HepG2 (cell line): ENCODE data around the gene GHR. TPM values are rescaled to one million over a fixed set of nuclear protein-coding genes. Genes with fewer than 3 reads are reported as not detected.

ENCODE experiments used
- ATAC-seq: fragments of 200-7000 bp; cut with Tn5 transposase; 3 replicates; pipeline ENCODE4 v1.9.1; 2020; ENCODE audit warnings: mild to moderate bottlenecking, moderate library complexity
- BruUV-seq: library from RNA; stranded (reverse); fragments of 400-500 nt; replicated peaks from 2 replicates; lab custom pipeline; 2021; lab: Mats Ljungman, UMichigan
- CTCF ChIA-PET: fragments of 300-600 bp; formaldehyde crosslinking; extraction: SDS; loops from one replicate; lab custom pipeline; 2021; ENCODE audit warnings: low total read pairs, inconsistent platforms, low intra/inter-chr PET ratio; lab: Yijun Ruan, JAX
- POLR2A ChIA-PET: fragments of 350-600 bp; sonication (Branson Sonifier 250); formaldehyde crosslinking; loops from one replicate; lab custom pipeline; 2020; ENCODE audit warnings: antibody characterized with exemption, inconsistent platforms; lab: Yijun Ruan, JAX
- DNase-seq: peaks from one replicate; pipeline ENCODE4 v3.0.0-alpha.2; 2015; ENCODE audit warnings: low spot score
- FAIRE-seq: peaks from 3 replicates; lab custom pipeline; 2011; peaks lifted over from hg19 to GRCh38; lab: Jason Lieb, UNC
- H2AFZ ChIP-seq: one replicate; pipeline ENCODE4 v1.6.1; 2011; ENCODE audit warnings: low read length, inconsistent platforms
- H3K27ac ChIP-seq: fragments of 300-600 bp; 3 replicates; pipeline ENCODE4 v1.8.0; 2011; ENCODE audit warnings: mixed run types, mild to moderate bottlenecking, mixed read lengths, low read length, inconsistent platforms; ENCODE audit not compliant: insufficient read depth; ENCODE audit errors: extremely low read length
- H3K27me3 ChIP-seq, 2 experiments: fragments of 200-600 bp in 1 of 2; 2 replicates in 1 of 2; 3 replicates in 1 of 2; pipeline versions ENCODE4 v1.6.0 to v1.8.0; 2011; ENCODE audit warnings: low read length in 2 of 2, mild to moderate bottlenecking in 2 of 2, moderate library complexity in 2 of 2, inconsistent platforms in 1 of 2; ENCODE audit not compliant: insufficient read depth in 2 of 2, control insufficient read depth in 1 of 2
- H3K36me3 ChIP-seq, 2 experiments: fragments of 200-600 bp in 1 of 2; replicated peaks in 1 of 2; 2 replicates in 1 of 2; 3 replicates in 1 of 2; pipeline versions ENCODE4 v1.5.1 to v1.8.0; 2011; ENCODE audit warnings: low read length in 2 of 2, inconsistent platforms in 1 of 2; ENCODE audit not compliant: insufficient read depth in 2 of 2, control insufficient read depth in 1 of 2
- H3K4me1 ChIP-seq: 2 replicates; pipeline ENCODE4 v1.5.1; 2012; ENCODE audit warnings: low read length, inconsistent platforms; ENCODE audit not compliant: insufficient read depth
- H3K4me2 ChIP-seq: 2 replicates; pipeline ENCODE4 v1.6.0; 2011; ENCODE audit warnings: low read depth, low read length, inconsistent platforms
- H3K4me3 ChIP-seq, 3 experiments: fragments of 200-600 bp in 1 of 3; sonication (generic), shearing (Covaris generic) in 1 of 3; replicated peaks in 1 of 3; 2 replicates each; pipeline ENCODE4 v1.5.1; 2011 to 2016; ENCODE audit warnings: low read length in 3 of 3, inconsistent platforms in 2 of 3, low read depth in 2 of 3, mild to moderate bottlenecking in 2 of 3, control low read depth in 1 of 3, mixed read lengths in 1 of 3; ENCODE audit not compliant: insufficient read depth in 1 of 3
- H3K79me2 ChIP-seq: one replicate; pipeline ENCODE4 v1.6.1; 2011; ENCODE audit warnings: low read length, inconsistent platforms; ENCODE audit not compliant: insufficient read depth
- H3K9ac ChIP-seq: 2 replicates; pipeline ENCODE4 v1.6.0; 2011; ENCODE audit warnings: mild to moderate bottlenecking, low read depth, low read length, inconsistent platforms; ENCODE audit not compliant: insufficient read depth
- H3K9me3 ChIP-seq: 2 replicates; pipeline ENCODE4 v1.5.1; 2012; ENCODE audit warnings: mild to moderate bottlenecking, low read length
- H4K20me1 ChIP-seq: 2 replicates; pipeline ENCODE4 v1.6.0; 2011; ENCODE audit warnings: inconsistent platforms, mild to moderate bottlenecking, low read length, moderate library complexity; ENCODE audit not compliant: insufficient read depth
- CEBPB ChIP-seq: IDR thresholded peaks from 2 replicates; pipeline ENCODE4 v1.6.1; 2011; ENCODE audit warnings: low read depth, low read length, improper control_type of control experiment, borderline replicate concordance
- MED8 ChIP-seq: sonication (generic); formaldehyde crosslinking; IDR thresholded peaks from 2 replicates; pipeline ENCODE4 v1.8.1; 2023; ENCODE audit warnings: mild to moderate bottlenecking, missing genetic modification reagents; ENCODE audit not compliant: insufficient replicate concordance
- MXD1 ChIP-seq: sonication (generic); formaldehyde crosslinking; IDR thresholded peaks from 2 replicates; pipeline ENCODE4 v1.4.0; 2020; ENCODE audit warnings: mild to moderate bottlenecking, missing genetic modification reagents
- NPAS2 ChIP-seq: sonication (generic); formaldehyde crosslinking; IDR thresholded peaks from 2 replicates; pipeline ENCODE4 v1.8.0; 2022; ENCODE audit warnings: mild to moderate bottlenecking, missing genetic modification reagents, borderline replicate concordance
- ZNF232 ChIP-seq: sonication (generic); formaldehyde crosslinking; IDR thresholded peaks from 2 replicates; pipeline ENCODE4 v1.4.0; 2020; ENCODE audit warnings: missing genetic modification reagents, borderline replicate concordance
- WGBS: methylation state at CpG from one replicate; pipeline ENCODE4 v1.1.6; 2017; ENCODE audit warnings: low lambda C conversion rate; 5-methylcytosine and 5-hydroxymethylcytosine counted together
- in situ Hi-C: cut with HindIII; loops from 2 replicates; pipeline ENCODE4 v1.10.0; 2017; ENCODE audit warnings: low pct_unique_long_range_greater_than_20kb; ENCODE audit not compliant: extremely low pct_ligation_motif_present
- intact Hi-C: fragments of 100-400 bp; cut with micrococcal nuclease; formaldehyde crosslinking; loops from one replicate; pipeline ENCODE4 v1.10.0; 2022; ENCODE audit not compliant: unreplicated experiment
- polyA plus RNA-seq, 8 experiments: library from polyadenylated mRNA; depleted of rRNA in 3 of 8; stranded (reverse) in 7 of 8; unstranded in 1 of 8; fragments of >200 nt; fragmentation: Illumina TruSeq in 4 of 8; extraction: Trizol in 4 of 8; gene quantifications; 2 replicates each; pipeline versions ENCODE4 v1.2.1 to v1.2.3, GENCODE V29; 2011 to 2016; ENCODE audit warnings: low read depth in 4 of 8, missing spikeins in 1 of 8, mixed read lengths in 1 of 8; ENCODE audit not compliant: insufficient read depth in 1 of 8
- total RNA-seq, 5 experiments: library from RNA; depleted of rRNA; stranded (reverse); fragments of >200 nt; fragmentation: Illumina TruSeq; extraction: Trizol; gene quantifications; 2 replicates each; pipeline ENCODE4 v1.2.3, GENCODE V29; 2016; ENCODE audit warnings: low read depth in 1 of 5

The GHR gene
- total and polyA plus RNA-seq, 2 of the 13 experiments (the other 11 are each of a cell fraction or from before 2014, with no cell fraction given), result 0.07 TPM; not detected in 1

- Histone ChIP-seq H3K4me3 (no peak overlapping the region), H3K9ac (no peak overlapping the region), H4K20me1 (no peaks in the 10 kb centered on the region), H3K9me3 (no peaks in the 10 kb centered on the region), H3K27me3 (no peaks in the 10 kb centered on the region; a peak in 1 of 5 replicates), H2AFZ (no peak overlapping the region), H3K27ac (no peak overlapping the region), H3K4me2 (no peak overlapping the region), H3K4me1 (no peaks in the 10 kb centered on the region), H3K79me2 (no peaks in the 10 kb centered on the region), H3K36me3 (no peaks in the 10 kb centered on the region)
- POLR2A ChIA-PET, result no interaction called here
- no TSS peak for BruUV-seq
- FAIRE-seq (no peak), ATAC-seq (no peak), DNase-seq (no peak)
- intact Hi-C loops (no loop called here), in situ Hi-C loops (no loop called here)
- 10% methylated on average over 3 of the region's 3 CpGs for WGBS
- peak; percentile 28; the same call in 1 of the 2 replicates for TF ChIP-seq CEBPB
- TF ChIP-seq NPAS2, result no peak
- no peak for TF ChIP-seq ZNF232 (CRISPR knock-in tag)
- CTCF ChIA-PET, result no interaction called here
Observed at GRCh38 chr5:42499016-42499415, 75.8 kb downstream of the GHR start.

DNA sequence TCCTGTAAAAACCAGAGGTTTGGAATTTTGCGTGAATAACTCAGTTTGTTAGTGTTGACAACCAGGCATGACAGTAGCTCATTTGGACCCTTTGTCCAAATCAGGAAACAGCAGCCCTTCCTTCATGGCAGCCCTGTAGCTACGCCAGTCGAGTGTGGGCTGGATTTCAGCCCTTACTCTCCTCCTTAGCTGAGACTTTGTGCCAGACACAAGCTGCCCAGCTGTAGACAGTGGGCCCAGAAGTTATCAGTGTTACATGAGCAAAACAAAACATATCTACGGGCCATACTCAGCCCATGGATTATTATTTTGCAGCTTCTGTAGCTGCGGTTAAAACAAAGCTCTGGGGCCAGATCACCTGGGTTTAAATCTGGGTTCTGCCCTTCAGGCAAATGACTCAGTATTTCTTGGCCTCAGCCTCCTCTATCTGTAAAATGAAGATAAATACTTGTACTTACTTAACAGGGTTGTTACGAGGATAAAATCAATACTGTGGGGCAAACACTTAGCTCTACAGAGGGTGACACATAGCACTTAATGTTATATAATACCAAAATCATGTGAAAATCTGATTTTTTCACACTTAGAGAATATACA lies 76.9 kb downstream of the GHR start:
- Histone ChIP-seq H4K20me1 (no peaks in the 10 kb centered on the region), H3K27me3 (no peaks in the 10 kb centered on the region), H3K9me3 (no peaks in the 10 kb centered on the region), H3K79me2 (no peaks in the 10 kb centered on the region)
- in situ Hi-C loops, result no loop called here
- intact Hi-C loops, result no loop called here
- POLR2A ChIA-PET, result no interaction called here
- CTCF ChIA-PET, result no interaction called here
- no peak for TF ChIP-seq MXD1 (CRISPR knock-in tag)
- no peak for TF ChIP-seq MED8 (CRISPR knock-in tag)
- TF ChIP-seq, all 625 proteins: peak for 0
- Histone ChIP-seq H3K9ac (no peak overlapping the region), H3K4me3 (no peak overlapping the region), H3K36me3 (no peaks in the 10 kb centered on the region), H3K4me2 (no peak overlapping the region), H2AFZ (no peak overlapping the region), H3K27ac (no peak overlapping the region), H3K4me1 (no peaks in the 10 kb centered on the region)
- FAIRE-seq, result no peak
- WGBS, result 18% methylated on average over 4 of the region's 6 CpGs
- no TSS peak for BruUV-seq
- no peak for DNase-seq
- no peak for ATAC-seq
